Stimulated activated naive CD8-positive, alpha-beta T cell treated with anti-CD3 and anti-CD28 coated beads, Interleukin-15, amount 100 ng/mL, for 72 hours (primary cell): Measurements from ENCODE around the gene TLK2.
"Not testable (repeated sequence)": the region's sequence is repeated elsewhere in the genome, so short reads cannot be mapped to it uniquely, and the experiment has no call there.

ENCODE experiments used
- ATAC-seq: fragments of 150-1000 bp; cut with Tn5 transposase; 2 replicates; pipeline ENCODE4 v1.10.0; 2021; ENCODE audit warnings: mild to moderate bottlenecking, moderate library complexity
- DNase-seq, 2 donors: peaks; one replicate each; pipeline ENCODE4 v3.0.0; 2021 to 2022
- H3K27ac Mint-ChIP-seq, 2 donors: one replicate each; pipeline ENCODE4 v1.8.0; 2022; ENCODE audit warnings: mild to moderate bottlenecking in 2 of 2, mixed read lengths in 2 of 2, moderate library complexity in 2 of 2
- H3K27me3 Mint-ChIP-seq: one replicate; pipeline ENCODE4 v1.8.0; 2022; ENCODE audit warnings: mixed read lengths
- H3K4me1 Mint-ChIP-seq: one replicate; pipeline ENCODE4 v1.8.0; 2022; ENCODE audit warnings: mild to moderate bottlenecking, mixed read lengths
- H3K4me3 Mint-ChIP-seq, 2 donors: one replicate each; pipeline ENCODE4 v1.8.0; 2022; ENCODE audit warnings: mild to moderate bottlenecking in 2 of 2, mixed read lengths in 2 of 2, moderate library complexity in 1 of 2
- H3K9me3 Mint-ChIP-seq, 2 donors: one replicate each; pipeline ENCODE4 v1.8.0; 2022; ENCODE audit warnings: mixed read lengths in 2 of 2

Gene TLK2

GRCh38 chr17:62478424-62478879 is at the start of gene TLK2:
TSS of gene TLK2 (plus strand) at chr17:62478825. CDS start at chr17:62481126, 2,301 bp downstream.
- H3K4me1 Mint-ChIP-seq, result peaks cover 38% of the 10 kb centered on the region
- peak; percentile 81 to 85 for DNase-seq
- H3K9me3 Mint-ChIP-seq, result no peaks in the 10 kb centered on the region
- H3K27ac Mint-ChIP-seq, result peak within 1 kb of the TSS; percentile 97
- H3K4me3 Mint-ChIP-seq, result peak within 1 kb of the TSS; percentile 90 to 92
- no peaks in the 10 kb centered on the region for H3K27me3 Mint-ChIP-seq
- peak; percentile 86 for ATAC-seq

GRCh38 chr17:62435251-62435650 is 43.4 kb upstream of the TLK2 start:
- not testable (repeated sequence) for H3K27me3 Mint-ChIP-seq, H3K4me3 Mint-ChIP-seq, DNase-seq, H3K9me3 Mint-ChIP-seq, ATAC-seq, H3K27ac Mint-ChIP-seq, H3K4me1 Mint-ChIP-seq

- H3K27ac Mint-ChIP-seq, H3K27me3 Mint-ChIP-seq, H3K4me3 Mint-ChIP-seq, H3K4me1 Mint-ChIP-seq, H3K9me3 Mint-ChIP-seq, ATAC-seq, DNase-seq: not testable (repeated sequence)
Observed at GRCh38 chr17:62441181-62441580, 37.4 kb upstream of the TLK2 start.

GRCh38 chr17:62444063-62444462 is 34.6 kb upstream of the TLK2 start:
- no peak overlapping the region for H3K27ac Mint-ChIP-seq
- ATAC-seq (no peak), DNase-seq (no peak)
- no peaks in the 10 kb centered on the region for H3K9me3 Mint-ChIP-seq
- H3K4me3 Mint-ChIP-seq, result no peak overlapping the region
- H3K27me3 Mint-ChIP-seq, result no peaks in the 10 kb centered on the region
- H3K4me1 Mint-ChIP-seq, result no peaks in the 10 kb centered on the region

- not testable (repeated sequence) for H3K4me1 Mint-ChIP-seq, H3K9me3 Mint-ChIP-seq, ATAC-seq, DNase-seq, H3K27me3 Mint-ChIP-seq, H3K27ac Mint-ChIP-seq, H3K4me3 Mint-ChIP-seq
Observed at GRCh38 chr17:62445791-62446190, 32.8 kb upstream of the TLK2 start.

- not testable (repeated sequence) for H3K4me3 Mint-ChIP-seq, DNase-seq, H3K27me3 Mint-ChIP-seq, H3K27ac Mint-ChIP-seq, ATAC-seq, H3K9me3 Mint-ChIP-seq
- peaks cover 11% of the 10 kb centered on the region for H3K4me1 Mint-ChIP-seq
Observed at GRCh38 chr17:62452195-62452594, 26.4 kb upstream of the TLK2 start.

GRCh38 chr17:62453041-62453440 is 25.6 kb upstream of the TLK2 start:
- H3K27ac Mint-ChIP-seq, H3K9me3 Mint-ChIP-seq, H3K4me3 Mint-ChIP-seq, ATAC-seq, H3K27me3 Mint-ChIP-seq, DNase-seq: not testable (repeated sequence)
- H3K4me1 Mint-ChIP-seq, result peaks cover 11% of the 10 kb centered on the region

GRCh38 chr17:62453656-62454055 is 25.0 kb upstream of the TLK2 start:
- ATAC-seq, H3K9me3 Mint-ChIP-seq, H3K4me3 Mint-ChIP-seq, H3K27ac Mint-ChIP-seq, DNase-seq, H3K27me3 Mint-ChIP-seq: not testable (repeated sequence)
- peaks cover 11% of the 10 kb centered on the region for H3K4me1 Mint-ChIP-seq

GRCh38 chr17:62454111-62454510 is 24.5 kb upstream of the TLK2 start:
- ATAC-seq, H3K4me3 Mint-ChIP-seq, H3K9me3 Mint-ChIP-seq, DNase-seq, H3K27me3 Mint-ChIP-seq: not testable (repeated sequence)
- Mint-ChIP-seq H3K4me1 (peaks cover 11% of the 10 kb centered on the region), H3K27ac (peak overlapping the region in 1 of 2 donors; percentile 34)

- ATAC-seq, result no peak
- Mint-ChIP-seq H3K27ac (peak overlapping the region in 1 of 2 donors; percentile 48), H3K4me1 (peaks cover 11% of the 10 kb centered on the region), H3K9me3 (no peaks in the 10 kb centered on the region), H3K27me3 (peaks cover 8% of the 10 kb centered on the region), H3K4me3 (no peak overlapping the region)
- DNase-seq, result no peak
Observed at GRCh38 chr17:62456016-62456415, 22.6 kb upstream of the TLK2 start.

GRCh38 chr17:62458483-62458882 is 20.1 kb upstream of the TLK2 start:
- not testable (repeated sequence) for H3K4me3 Mint-ChIP-seq, H3K4me1 Mint-ChIP-seq, H3K27ac Mint-ChIP-seq, ATAC-seq, H3K27me3 Mint-ChIP-seq, H3K9me3 Mint-ChIP-seq, DNase-seq

- not testable (repeated sequence) for H3K9me3 Mint-ChIP-seq, H3K4me3 Mint-ChIP-seq, ATAC-seq, H3K27me3 Mint-ChIP-seq, DNase-seq, H3K4me1 Mint-ChIP-seq
- H3K27ac Mint-ChIP-seq, result peak overlapping the region; percentile 48 to 75
Observed at GRCh38 chr17:62464422-62464821, 14.2 kb upstream of the TLK2 start.

GRCh38 chr17:62465271-62465670 is 13.4 kb upstream of the TLK2 start:
- H3K4me1 Mint-ChIP-seq, H3K4me3 Mint-ChIP-seq, H3K27ac Mint-ChIP-seq: not testable (repeated sequence)

GRCh38 chr17:62470666-62471379 is 7.8 kb upstream of the TLK2 start:
- H3K4me1 Mint-ChIP-seq, H3K9me3 Mint-ChIP-seq, H3K27me3 Mint-ChIP-seq, H3K4me3 Mint-ChIP-seq: not testable (repeated sequence)
- DNase-seq, result peak; percentile 41 to 60
- H3K27ac Mint-ChIP-seq, result peak overlapping the region in 1 of 2 donors; percentile 77
- peak; percentile 54 for ATAC-seq

More at GRCh38 chr17:62465271-62465670, 13.4 kb upstream of the TLK2 start:
- H3K27me3 Mint-ChIP-seq, DNase-seq, ATAC-seq, H3K9me3 Mint-ChIP-seq: not testable (repeated sequence)

GRCh38 chr17:62471380-62471880 is 7.2 kb upstream of the TLK2 start:
- not testable (repeated sequence) for H3K9me3 Mint-ChIP-seq, H3K27ac Mint-ChIP-seq, ATAC-seq, H3K4me3 Mint-ChIP-seq, DNase-seq, H3K4me1 Mint-ChIP-seq, H3K27me3 Mint-ChIP-seq
